HUES6 (cell line): ENCODE results near the gene TMEM63A.
A peak's percentile ranks its signal among the peaks of the same experiment; 100 is the strongest.

Experiments
- H3K27ac ChIP-seq: 2 replicates; pipeline ENCODE4 v1.7.0; 2013; ENCODE audit warnings: low read depth, mild to moderate bottlenecking, low read length, inconsistent platforms
- H3K27me3 ChIP-seq: 2 replicates; pipeline ENCODE4 v1.6.1; 2013; ENCODE audit warnings: low read length; ENCODE audit not compliant: control insufficient read depth, insufficient read depth
- H3K36me3 ChIP-seq: 2 replicates; pipeline ENCODE4 v1.6.1; 2013; ENCODE audit warnings: low read length; ENCODE audit not compliant: control insufficient read depth, insufficient read depth
- H3K4me1 ChIP-seq: 2 replicates; pipeline ENCODE4 v1.6.1; 2013; ENCODE audit warnings: low read length; ENCODE audit not compliant: control insufficient read depth, insufficient read depth
- H3K4me3 ChIP-seq: 2 replicates; pipeline ENCODE4 v1.5.1; 2013; ENCODE audit warnings: low read depth, low read length
- H3K9ac ChIP-seq: one replicate; pipeline ENCODE4 v1.6.1; 2013; ENCODE audit warnings: mild to moderate bottlenecking, low read length
- H3K9me3 ChIP-seq: 2 replicates; pipeline ENCODE4 v1.6.1; 2013; ENCODE audit warnings: low read depth, low read length; ENCODE audit not compliant: control insufficient read depth, insufficient read depth

Gene TMEM63A

DNA sequence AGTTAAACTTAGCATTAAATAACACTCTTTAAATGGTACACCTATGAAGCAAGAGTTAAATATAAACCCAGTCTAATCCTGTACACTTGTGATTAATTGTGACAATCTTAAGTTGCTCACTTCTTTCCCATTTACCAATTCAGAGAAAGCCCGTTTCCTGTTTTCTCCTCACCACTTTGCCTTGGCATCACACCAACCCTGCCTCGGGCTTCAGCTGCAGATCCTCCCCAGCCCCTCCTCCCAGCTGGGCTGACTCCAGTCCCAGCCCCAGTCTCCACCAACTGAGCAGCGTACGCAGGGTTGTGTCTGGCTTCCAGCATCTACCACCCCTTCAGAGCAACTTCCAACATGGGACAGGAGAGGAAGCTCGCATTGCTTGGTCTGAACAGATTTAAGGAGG, 37.7 kb upstream of the TMEM63A start:
- H3K4me3 ChIP-seq: no peak overlapping the region
- H3K36me3 ChIP-seq: peaks cover 45% of the 10 kb centered on the region
- H3K4me1 ChIP-seq: peaks cover 8% of the 10 kb centered on the region; the same call in 1 of the 2 replicates
- no peaks in the 10 kb centered on the region for H3K9me3 ChIP-seq
- no peak overlapping the region for H3K9ac ChIP-seq
- H3K27ac ChIP-seq: no peak overlapping the region
- H3K27me3 ChIP-seq: no peaks in the 10 kb centered on the region

DNA sequence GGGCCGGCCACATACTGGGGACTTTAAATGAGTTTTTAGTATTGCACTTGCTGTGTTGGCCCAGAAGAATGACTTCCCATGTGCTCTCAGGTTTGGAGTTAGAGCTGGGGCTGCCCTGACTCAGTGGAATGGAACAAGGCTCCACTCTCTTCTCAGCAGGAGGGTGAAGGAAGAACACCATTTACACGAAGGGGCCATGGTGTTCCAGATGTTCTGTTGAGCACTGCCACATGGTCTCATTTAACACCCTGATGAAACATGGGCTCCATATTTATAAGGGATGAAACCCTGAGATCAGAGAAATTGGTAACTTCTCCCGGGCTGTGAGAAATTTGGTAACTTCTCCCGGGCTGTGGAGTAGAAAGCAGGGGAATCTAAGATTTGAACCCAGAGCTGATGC, 36.1 kb upstream of the TMEM63A start:
- no peak overlapping the region for H3K27ac ChIP-seq
- H3K36me3 ChIP-seq: peaks cover 45% of the 10 kb centered on the region

DNA sequence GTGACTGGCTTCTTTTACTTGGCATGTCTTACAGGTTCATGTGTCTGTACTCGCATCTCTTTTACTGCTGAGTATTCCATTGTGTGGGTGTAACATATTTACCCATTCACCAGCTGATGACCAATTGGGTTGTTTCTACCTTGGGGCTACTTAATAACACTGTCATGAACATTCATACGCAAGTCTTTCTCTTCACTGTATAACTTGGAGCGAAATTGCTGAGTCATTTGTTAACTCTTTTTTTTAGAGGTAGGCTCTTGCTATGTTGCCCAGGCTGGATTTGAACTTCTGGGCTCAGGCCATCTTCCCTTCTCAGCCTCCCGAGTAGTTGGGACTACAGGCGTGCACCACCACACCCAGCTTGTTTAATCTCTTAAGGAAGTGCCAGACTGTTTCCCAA, 35.4 kb upstream of the TMEM63A start:
- Histone ChIP-seq H3K36me3 (peaks cover 41% of the 10 kb centered on the region), H3K4me3 (no peak overlapping the region)

More for the DNA sequence above, 36.1 kb upstream of the TMEM63A start:
- Histone ChIP-seq H3K9me3 (no peaks in the 10 kb centered on the region), H3K4me1 (0 out of 2 replicates have a peak, but pooled peaks cover 1% of the 10 kb centered on the region), H3K9ac (no peak overlapping the region), H3K27me3 (no peaks in the 10 kb centered on the region), H3K4me3 (no peak overlapping the region)

DNA sequence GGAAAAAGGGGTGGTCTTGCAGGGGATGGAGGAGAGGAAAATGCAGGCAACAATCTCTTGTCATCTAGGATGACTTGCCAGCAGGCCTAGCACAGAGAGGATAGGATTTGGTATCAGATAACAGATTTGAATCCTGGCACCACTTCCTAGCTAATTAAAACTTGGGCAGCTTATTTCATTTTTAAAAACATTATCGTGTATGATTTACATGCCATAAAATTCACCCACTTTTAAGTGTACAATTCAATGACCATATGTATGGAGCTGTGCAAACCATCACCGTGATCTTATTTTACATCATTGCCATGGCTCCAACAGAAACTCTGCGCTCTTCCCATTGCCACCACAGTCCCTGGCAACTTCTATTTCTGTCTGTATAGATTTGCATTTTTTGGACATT, 34.9 kb upstream of the TMEM63A start:
- Histone ChIP-seq H3K9ac (no peak overlapping the region), H3K27me3 (no peaks in the 10 kb centered on the region), H3K4me1 (no peaks in the 10 kb centered on the region), H3K4me3 (no peak overlapping the region), H3K36me3 (peaks cover 37% of the 10 kb centered on the region), H3K9me3 (no peaks in the 10 kb centered on the region), H3K27ac (no peak overlapping the region)

More for the DNA sequence above, 35.4 kb upstream of the TMEM63A start:
- Histone ChIP-seq H3K27ac (no peak overlapping the region), H3K9ac (no peak overlapping the region), H3K4me1 (no peaks in the 10 kb centered on the region), H3K27me3 (no peaks in the 10 kb centered on the region), H3K9me3 (no peaks in the 10 kb centered on the region)

DNA sequence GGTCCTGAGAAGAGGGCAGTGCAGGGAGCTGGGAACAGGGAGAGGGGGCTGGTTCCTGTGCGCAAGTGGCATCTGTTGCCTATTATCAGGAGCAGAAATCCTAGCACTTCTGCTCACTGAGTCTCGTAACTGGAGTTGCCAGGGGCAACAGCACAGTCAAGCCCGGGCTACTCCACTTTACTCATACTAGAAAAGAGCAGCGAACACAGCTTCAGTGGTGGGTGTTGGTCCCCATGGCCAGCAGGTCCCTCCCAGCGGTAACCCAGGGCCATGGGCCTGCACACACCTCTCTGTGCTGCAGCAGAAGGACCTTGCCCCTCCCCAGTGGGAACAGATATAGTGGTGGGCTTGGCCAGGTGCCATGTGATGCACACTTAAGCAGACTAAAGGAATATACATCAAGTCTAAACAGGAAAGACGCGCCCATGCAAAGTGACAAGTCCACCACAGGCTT, 33.4 kb upstream of the TMEM63A start:
- Histone ChIP-seq H3K27ac (no peak overlapping the region), H3K9ac (no peak overlapping the region)

DNA sequence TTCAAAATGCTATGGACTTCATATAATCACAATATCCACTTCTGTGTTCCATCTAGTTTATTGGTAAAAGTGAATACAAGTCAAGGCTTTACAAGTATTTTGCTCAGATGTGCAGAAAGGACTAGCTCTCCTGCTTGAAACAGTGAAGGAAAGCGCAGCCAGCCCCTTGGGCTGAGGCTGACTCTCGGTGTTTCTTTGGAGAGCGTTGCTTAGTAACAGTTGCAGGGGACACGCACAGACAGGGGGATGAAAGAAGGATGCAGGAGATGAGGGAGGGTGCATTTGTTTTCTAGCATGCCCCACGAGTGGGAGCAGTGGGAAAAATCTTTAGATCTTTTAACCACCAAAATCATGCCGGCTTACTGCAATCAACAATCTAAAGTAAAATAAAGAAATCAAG, 32.8 kb upstream of the TMEM63A start:
- Histone ChIP-seq H3K27ac (no peak overlapping the region), H3K9ac (no peak overlapping the region), H3K9me3 (no peaks in the 10 kb centered on the region), H3K4me1 (peaks cover 9% of the 10 kb centered on the region; the same call in 1 of the 2 replicates), H3K36me3 (peaks cover 15% of the 10 kb centered on the region), H3K27me3 (peaks cover 4% of the 10 kb centered on the region; the same call in 1 of the 2 replicates), H3K4me3 (no peak overlapping the region)

More for the DNA sequence above, 33.4 kb upstream of the TMEM63A start:
- Histone ChIP-seq H3K4me3 (no peak overlapping the region), H3K36me3 (peaks cover 21% of the 10 kb centered on the region), H3K9me3 (no peaks in the 10 kb centered on the region), H3K4me1 (peaks cover 7% of the 10 kb centered on the region; the same call in 1 of the 2 replicates), H3K27me3 (peaks cover 4% of the 10 kb centered on the region; the same call in 1 of the 2 replicates)

DNA sequence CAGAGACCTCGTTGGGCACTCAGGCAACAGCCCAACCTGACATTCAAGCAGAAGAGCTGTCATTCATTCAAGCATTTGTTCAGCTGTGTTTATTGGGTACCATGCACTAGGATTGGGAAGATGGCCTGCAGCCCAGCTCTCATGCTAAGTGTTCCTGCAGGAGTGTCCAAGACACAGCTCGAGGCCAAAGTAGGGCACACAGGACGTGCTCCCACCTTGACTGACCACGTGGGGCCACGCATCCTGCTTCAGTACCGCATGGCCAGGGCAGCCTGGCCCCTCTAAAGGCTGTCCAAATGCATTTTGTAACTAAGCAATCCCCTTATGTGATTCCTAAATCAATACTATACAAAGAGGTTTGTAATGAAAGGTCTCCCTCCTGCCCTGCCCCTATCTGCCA, 32.2 kb upstream of the TMEM63A start:
- Histone ChIP-seq H3K9ac (no peak overlapping the region), H3K27ac (no peak overlapping the region), H3K27me3 (peaks cover 4% of the 10 kb centered on the region; the same call in 1 of the 2 replicates), H3K36me3 (peaks cover 10% of the 10 kb centered on the region), H3K4me3 (no peak overlapping the region), H3K9me3 (no peaks in the 10 kb centered on the region), H3K4me1 (peaks cover 9% of the 10 kb centered on the region; the same call in 1 of the 2 replicates)

DNA sequence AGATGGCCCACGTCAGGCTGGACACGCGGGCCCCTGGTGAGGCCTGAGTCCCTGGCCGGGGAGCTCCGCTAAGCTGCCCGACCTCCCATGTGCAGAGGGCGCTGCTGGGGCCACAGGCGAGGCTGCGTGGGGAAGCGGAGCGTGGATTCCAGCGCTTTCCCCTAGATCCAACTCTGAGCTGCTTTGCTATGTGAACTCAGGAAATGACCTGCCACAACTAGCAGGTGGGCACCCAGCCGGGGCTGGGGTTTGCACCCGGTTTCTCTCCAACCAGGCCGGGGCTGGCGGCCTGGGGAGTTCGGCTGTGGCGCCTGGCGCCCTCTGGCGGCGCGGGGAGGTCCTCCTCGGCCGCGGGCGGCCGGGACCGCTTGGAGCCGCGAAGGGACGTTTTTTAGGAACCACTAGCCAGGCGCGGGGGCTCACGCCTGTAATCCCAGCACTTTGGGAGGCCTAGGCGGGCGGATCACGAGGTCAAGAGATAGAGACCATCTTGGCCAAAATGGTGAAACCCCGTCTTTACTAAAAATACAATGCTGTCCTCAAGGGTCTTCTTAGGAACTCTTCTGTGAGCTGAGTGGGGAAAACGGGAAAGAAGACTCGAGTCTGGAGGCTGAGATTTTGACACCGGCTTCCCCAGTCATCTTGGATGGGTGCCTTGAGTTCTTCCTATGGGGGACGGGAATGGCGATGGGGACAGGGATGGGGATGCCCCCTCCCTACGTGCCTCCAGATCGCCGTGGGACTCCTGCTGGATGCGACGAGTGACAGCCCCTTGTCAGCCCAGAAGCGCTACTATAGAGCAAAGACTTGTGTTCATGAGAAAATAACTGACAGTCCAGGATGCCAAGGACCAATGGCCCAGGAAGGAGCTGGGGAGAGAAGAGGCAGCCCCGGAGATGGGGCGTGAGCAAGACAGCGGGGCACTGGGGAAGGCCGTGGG, 29.3 kb upstream of the TMEM63A start:
- Histone ChIP-seq H3K36me3 (no peaks in the 10 kb centered on the region), H3K4me1 (peaks cover 16% of the 10 kb centered on the region; the same call in 1 of the 2 replicates), H3K27ac (no peak overlapping the region), H3K9ac (peak overlapping the region; percentile 19), H3K9me3 (no peaks in the 10 kb centered on the region), H3K4me3 (peak overlapping the region; percentile 19; the same call in 1 of the 2 replicates), H3K27me3 (peaks cover 4% of the 10 kb centered on the region; the same call in 1 of the 2 replicates)

DNA sequence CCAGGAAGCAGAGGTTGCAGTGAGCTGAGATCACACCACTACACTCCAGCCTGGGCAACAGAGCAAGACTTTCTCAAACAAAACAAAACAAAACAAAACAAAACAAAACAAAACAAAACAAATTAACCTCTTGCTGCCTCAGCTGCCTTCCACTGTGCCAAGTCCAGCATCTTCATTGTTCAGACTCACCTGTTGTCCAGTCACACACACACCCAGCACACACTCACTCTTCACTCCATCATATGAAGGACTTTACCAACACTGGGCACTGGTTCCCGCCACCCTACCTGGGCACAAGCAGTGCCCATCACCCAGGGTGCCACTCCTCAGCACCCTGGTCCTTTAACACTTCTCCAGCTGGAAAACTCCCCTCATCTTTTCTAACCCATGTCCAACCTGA, 27.3 kb upstream of the TMEM63A start:
- Histone ChIP-seq H3K4me1 (peaks cover 16% of the 10 kb centered on the region; the same call in 1 of the 2 replicates), H3K27ac (no peak overlapping the region), H3K4me3 (no peak overlapping the region), H3K27me3 (peaks cover 4% of the 10 kb centered on the region; the same call in 1 of the 2 replicates), H3K9me3 (no peaks in the 10 kb centered on the region), H3K9ac (no peak overlapping the region), H3K36me3 (no peaks in the 10 kb centered on the region)

DNA sequence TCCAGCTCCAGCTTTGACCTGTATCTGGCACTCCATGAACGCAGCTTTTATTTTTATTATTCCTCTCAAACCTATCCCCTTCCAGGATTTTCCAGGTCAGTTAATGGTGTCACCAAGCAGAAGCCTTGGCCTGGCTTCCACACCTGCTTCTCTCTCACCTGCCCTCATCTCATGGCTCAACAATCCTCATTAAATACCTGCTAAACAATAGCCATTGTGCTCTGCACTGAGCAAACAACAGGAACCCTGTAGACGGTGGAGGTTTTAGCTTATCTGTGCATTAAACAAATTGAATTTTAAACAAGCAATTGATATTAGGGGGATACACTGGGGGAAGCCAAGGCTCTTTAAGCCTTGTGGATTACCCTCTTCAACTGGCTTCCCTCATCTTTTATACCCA, 26.6 kb upstream of the TMEM63A start:
- Histone ChIP-seq H3K4me3 (no peak overlapping the region), H3K27me3 (peaks cover 4% of the 10 kb centered on the region; the same call in 1 of the 2 replicates), H3K9me3 (no peaks in the 10 kb centered on the region), H3K27ac (no peak overlapping the region), H3K9ac (no peak overlapping the region), H3K4me1 (peaks cover 16% of the 10 kb centered on the region; the same call in 1 of the 2 replicates), H3K36me3 (no peaks in the 10 kb centered on the region)
